Kidney epithelial cell (primary cell): Measurements from ENCODE around the gene CDC7. TPM values are rescaled to one million over a fixed set of nuclear protein-coding genes. Genes with fewer than 3 reads are reported as not detected.

Experiments
- DNase-seq: peaks from one replicate; pipeline ENCODE4 v3.0.0-alpha.2; 2010; ENCODE audit warnings: low read depth
- H3K27me3 ChIP-seq: 2 replicates; pipeline ENCODE4 v1.6.0; 2011; ENCODE audit warnings: low read length; ENCODE audit not compliant: control insufficient read depth, insufficient read depth
- H3K36me3 ChIP-seq: 2 replicates; pipeline ENCODE4 v1.5.1; 2011; ENCODE audit warnings: low read length; ENCODE audit not compliant: control insufficient read depth, insufficient read depth
- H3K4me3 ChIP-seq: 2 replicates; pipeline ENCODE4 v1.5.1; 2011; ENCODE audit warnings: low read depth, mild to moderate bottlenecking, control low read depth, low read length
- total RNA-seq: library from RNA; depleted of rRNA; stranded (reverse); fragments of >200 nt; gene quantifications from 2 replicates; pipeline ENCODE4 v1.2.3, GENCODE V29; 2015
- TF ChIP-seq, protein P1 (sequence below): IDR thresholded peaks from 2 replicates; pipeline ENCODE4 v1.5.1; 2011; ENCODE audit warnings: mild to moderate bottlenecking, moderate library complexity, low read length, control low read depth, inconsistent platforms; ENCODE audit not compliant: insufficient read depth, poor library complexity, severe bottlenecking

Gene CDC7
- total RNA-seq, 1 donor from 2014 or later, result 5.7 TPM

- TF ChIP-seq, protein P1, sequence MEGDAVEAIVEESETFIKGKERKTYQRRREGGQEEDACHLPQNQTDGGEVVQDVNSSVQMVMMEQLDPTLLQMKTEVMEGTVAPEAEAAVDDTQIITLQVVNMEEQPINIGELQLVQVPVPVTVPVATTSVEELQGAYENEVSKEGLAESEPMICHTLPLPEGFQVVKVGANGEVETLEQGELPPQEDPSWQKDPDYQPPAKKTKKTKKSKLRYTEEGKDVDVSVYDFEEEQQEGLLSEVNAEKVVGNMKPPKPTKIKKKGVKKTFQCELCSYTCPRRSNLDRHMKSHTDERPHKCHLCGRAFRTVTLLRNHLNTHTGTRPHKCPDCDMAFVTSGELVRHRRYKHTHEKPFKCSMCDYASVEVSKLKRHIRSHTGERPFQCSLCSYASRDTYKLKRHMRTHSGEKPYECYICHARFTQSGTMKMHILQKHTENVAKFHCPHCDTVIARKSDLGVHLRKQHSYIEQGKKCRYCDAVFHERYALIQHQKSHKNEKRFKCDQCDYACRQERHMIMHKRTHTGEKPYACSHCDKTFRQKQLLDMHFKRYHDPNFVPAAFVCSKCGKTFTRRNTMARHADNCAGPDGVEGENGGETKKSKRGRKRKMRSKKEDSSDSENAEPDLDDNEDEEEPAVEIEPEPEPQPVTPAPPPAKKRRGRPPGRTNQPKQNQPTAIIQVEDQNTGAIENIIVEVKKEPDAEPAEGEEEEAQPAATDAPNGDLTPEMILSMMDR, result no peak
- Histone ChIP-seq H3K4me3 (no peak overlapping the region), H3K36me3 (no peaks in the 10 kb centered on the region)
These were observed 51.9 kb downstream of the CDC7 start for GRCh38 chr1:91552596-91552995.

GRCh38 chr1:91553177-91553591 lies 52.5 kb downstream of the CDC7 start:
- Histone ChIP-seq H3K4me3 (no peak overlapping the region), H3K27me3 (no peaks in the 10 kb centered on the region), H3K36me3 (no peaks in the 10 kb centered on the region)
- no peak for DNase-seq
- TF ChIP-seq, protein P1, result no peak

More at GRCh38 chr1:91552596-91552995, 51.9 kb downstream of the CDC7 start:
- DNase-seq, result no peak
- no peaks in the 10 kb centered on the region for H3K27me3 ChIP-seq

DNA sequence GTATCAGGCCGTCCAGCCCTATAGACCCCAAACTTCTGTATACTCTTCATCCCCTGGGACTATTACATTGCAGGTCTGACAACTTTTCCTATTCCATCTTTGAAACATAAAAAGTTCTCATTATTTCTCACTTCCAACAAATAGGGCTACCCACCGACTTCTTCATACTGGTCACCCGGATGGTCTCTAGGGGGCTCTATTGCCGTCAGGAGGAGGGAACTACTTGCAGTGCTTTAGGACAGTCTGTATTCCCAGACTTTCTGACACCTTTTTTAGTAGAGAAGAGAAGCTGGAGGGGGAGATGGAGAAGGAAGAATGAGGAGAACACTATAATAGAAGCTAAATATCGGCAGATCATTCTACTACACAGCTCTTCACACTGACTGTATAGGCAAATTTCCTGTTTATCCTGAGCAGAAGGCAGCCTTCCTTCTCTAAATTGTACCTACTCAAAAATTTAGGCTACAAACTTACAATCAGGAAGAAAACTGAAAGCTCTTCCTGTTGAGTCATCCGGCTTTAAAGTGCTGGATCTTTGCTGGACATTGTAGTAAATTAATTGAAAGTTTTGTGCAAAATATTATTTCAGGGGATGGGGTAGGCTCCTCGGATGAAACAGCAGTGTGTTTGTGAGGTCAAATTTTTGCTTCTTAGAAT lies 54.6 kb downstream of the CDC7 start:
- H3K27me3 ChIP-seq, result no peaks in the 10 kb centered on the region
- H3K4me3 ChIP-seq, result no peak overlapping the region
- TF ChIP-seq, protein P1, result peak; percentile 29
- no peaks in the 10 kb centered on the region for H3K36me3 ChIP-seq
- DNase-seq, result no peak

DNA sequence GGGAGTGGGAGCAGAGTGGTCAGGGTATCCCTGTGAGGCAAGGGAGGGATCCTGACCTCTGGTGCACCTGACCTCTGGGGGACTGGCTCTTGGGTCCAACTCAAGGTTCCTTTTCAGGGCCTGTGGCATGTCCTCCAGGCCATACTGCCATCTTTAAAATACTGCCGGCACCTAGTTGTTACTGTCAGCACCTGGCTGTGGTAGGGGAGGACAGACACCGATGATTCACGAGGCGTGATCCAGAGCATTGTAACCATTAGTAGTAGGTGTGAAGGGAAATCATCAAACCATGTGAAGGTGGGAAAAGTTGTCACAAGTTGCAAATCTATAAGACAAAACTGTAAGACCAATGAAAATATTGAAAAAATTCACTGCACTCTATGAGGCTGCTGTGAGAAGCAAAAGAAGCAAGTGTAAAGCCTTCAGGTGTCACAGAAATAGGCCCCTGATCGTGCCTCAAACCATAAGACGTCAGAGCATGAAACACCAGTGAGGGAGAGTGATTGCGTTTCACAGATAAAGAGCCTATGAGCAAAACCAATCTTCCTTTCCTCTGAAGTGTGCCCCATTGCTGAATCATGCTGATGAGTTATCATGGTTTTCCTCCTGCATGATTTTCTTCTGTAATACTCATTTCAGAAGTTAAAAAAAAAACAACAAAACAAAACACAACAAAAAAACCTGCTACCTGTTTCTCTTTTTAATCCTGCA lies 55.3 kb downstream of the CDC7 start:
- TF ChIP-seq, protein P1, result no peak
- DNase-seq, result peak; percentile 19
- no peaks in the 10 kb centered on the region for H3K36me3 ChIP-seq
- no peak overlapping the region for H3K4me3 ChIP-seq
- H3K27me3 ChIP-seq, result no peaks in the 10 kb centered on the region

DNA sequence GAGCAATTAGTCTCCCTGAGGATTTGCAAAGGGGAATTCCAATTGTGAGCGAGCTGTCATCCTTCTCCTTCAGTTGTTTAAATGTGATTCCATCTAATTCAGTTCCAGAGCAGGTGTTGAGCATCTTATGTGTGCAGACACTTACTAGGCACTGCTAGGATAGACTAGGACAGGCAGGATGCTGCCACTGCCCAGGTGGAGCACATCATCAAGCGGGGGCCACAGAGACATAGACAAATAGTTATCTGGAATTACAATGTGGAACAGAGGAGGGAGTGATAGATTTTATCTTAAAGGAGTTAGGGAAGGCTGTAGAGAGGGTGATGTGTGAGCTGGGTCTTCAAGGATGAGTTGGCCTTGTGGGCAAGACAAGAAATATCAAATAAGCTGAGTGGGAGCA lies 55.9 kb downstream of the CDC7 start:
- TF ChIP-seq, protein P1, result no peak
- Histone ChIP-seq H3K27me3 (no peaks in the 10 kb centered on the region), H3K36me3 (no peaks in the 10 kb centered on the region), H3K4me3 (no peak overlapping the region)
- no peak for DNase-seq
